ENCODE results near the gene OR6X1. TPM values are rescaled to one million over a fixed set of nuclear protein-coding genes. Genes with fewer than 3 reads are reported as not detected.
A peak's percentile ranks its signal among the peaks of the same experiment; 100 is the strongest.

The OR6X1 gene
- total and polyA plus RNA-seq, 8 donors, result not detected

GRCh38 chr11:123745764-123746451 lies 8.4 kb downstream of the OR6X1 start:
- H3K4me3 ChIP-seq, result no peak overlapping the region
- H3K9me3 ChIP-seq, result no peaks in the 10 kb centered on the region
- TF ChIP-seq CTCF (IDR thresholded peaks at IDR 0.05), result no peak
- no peak for TF ChIP-seq EP300 (IDR thresholded peaks at IDR 0.05)
- TF ChIP-seq POLR2AphosphoS5 (IDR thresholded peaks at IDR 0.05), result no peak
- no peak for TF ChIP-seq POLR2A (IDR thresholded peaks at IDR 0.05)
- peaks cover 0 to 10% (median 7%) of the 10 kb centered on the region in 4 donors for H3K4me1 ChIP-seq
- intact Hi-C loops (cut with DNase I; ENCODE audit: low total_unique reads), result no loop called here
- 73 to 81% (median 79%) methylated on average over 2 of the region's 2 CpGs for WGBS, 5 donors
- no peaks in the 10 kb centered on the region for H3K27me3 ChIP-seq
- no peaks in the 10 kb centered on the region for H3K36me3 ChIP-seq
- H3K27ac ChIP-seq, result no peak overlapping the region
- DNase-seq, result no peak

GRCh38 chr11:123742724-123743120 lies 11.6 kb downstream of the OR6X1 start:
- TF ChIP-seq CTCF (IDR thresholded peaks at IDR 0.05) (no peak), POLR2AphosphoS5 (IDR thresholded peaks at IDR 0.05) (no peak), POLR2A (IDR thresholded peaks at IDR 0.05) (no peak), EP300 (IDR thresholded peaks at IDR 0.05) (no peak)
- intact Hi-C loops (cut with DNase I; ENCODE audit: low total_unique reads), result no loop called here
- H3K4me1 ChIP-seq, result peaks cover 10 to 34% (median 20%) of the 10 kb centered on the region in 4 donors
- H3K9me3 ChIP-seq, result no peaks in the 10 kb centered on the region
- no peaks in the 10 kb centered on the region for H3K27me3 ChIP-seq
- peaks cover 0 to 16% (median 11%) of the 10 kb centered on the region in 4 donors for H3K36me3 ChIP-seq
- WGBS, 5 donors, result 45 to 50% (median 47%) methylated on average over 3 of the region's 3 CpGs
- DNase-seq, result no peak
- peak overlapping the region in 2 of 4 donors; percentile 96 to 98 for H3K4me3 ChIP-seq
- H3K27ac ChIP-seq, result no peak overlapping the region

- Histone ChIP-seq H3K9me3 (no peaks in the 10 kb centered on the region), H3K36me3 (peaks cover 0 to 18% (median 15%) of the 10 kb centered on the region in 4 donors), H3K27ac (peak overlapping the region in 3 of 5 donors; percentile 64 to 87 (median 86)), H3K4me3 (peak overlapping the region; percentile 66 to 98 (median 90)), H3K4me1 (peaks cover 10 to 34% (median 20%) of the 10 kb centered on the region in 4 donors), H3K27me3 (no peaks in the 10 kb centered on the region)
- 14 to 22% (median 20%) methylated on average over 12 of the region's 12 CpGs for WGBS, 5 donors
- DNase-seq, result peak in 1 of 2 donors; percentile 30
- intact Hi-C loops (cut with DNase I; ENCODE audit: low total_unique reads), result no loop called here
- TF ChIP-seq POLR2A (IDR thresholded peaks at IDR 0.05) (no peak), POLR2AphosphoS5 (IDR thresholded peaks at IDR 0.05) (no peak), EP300 (IDR thresholded peaks at IDR 0.05) (no peak), CTCF (IDR thresholded peaks at IDR 0.05) (no peak)
Measured at GRCh38 chr11:123742031-123742723, 12.1 kb downstream of the OR6X1 start.

- intact Hi-C loops (cut with DNase I; ENCODE audit: low total_unique reads), result no loop called here
- WGBS, 5 donors, result 0 to 1% (median 1%) methylated on average over 43 to 67 of the region's 67 CpGs
- DNase-seq, result peak; percentile 92 to 97
- H3K27me3 ChIP-seq, result no peaks in the 10 kb centered on the region
- H3K27ac ChIP-seq, result peak within 1 kb of the TSS; percentile 49 to 87 (median 81)
- no peaks in the 10 kb centered on the region for H3K9me3 ChIP-seq
- no peak for TF ChIP-seq POLR2A (IDR thresholded peaks at IDR 0.05)
- TF ChIP-seq POLR2AphosphoS5 (IDR thresholded peaks at IDR 0.05), result peak; percentile 57 to 89 (median 75)
- H3K4me3 ChIP-seq, result peak within 1 kb of the TSS; percentile 66 to 98 (median 90)
- peaks cover 0 to 22% (median 15%) of the 10 kb centered on the region in 4 donors for H3K36me3 ChIP-seq
- peaks cover 10 to 34% (median 20%) of the 10 kb centered on the region in 4 donors for H3K4me1 ChIP-seq
Measured at GRCh38 chr11:123741159-123742030, 12.9 kb downstream of the OR6X1 start, which contains the start of gene ZNF202. ZNF202 (minus strand) TSS chr11:123741660; CDS start chr11:123730888, 10,772 bp downstream.
